ENCODE measurements around the gene RNU6-9.
"Not testable (repeated sequence)": the region's sequence is repeated elsewhere in the genome, so short reads cannot be mapped to it uniquely, and the experiment has no call there.

Gene RNU6-9

GRCh38 chr19:892894-893689 is at the start of gene RNU6-9, which contains the start of gene MED16:
RNU6-9 (plus strand) TSS chr19:893484.
MED16 (minus strand) TSS chr19:893187; CDS start chr19:891131, 2,056 bp downstream.
- DNase-seq (ENCODE audit: low read depth in 1 of 2, low spot score in 1 of 2) = peak; percentile 73 to 83

DNA sequence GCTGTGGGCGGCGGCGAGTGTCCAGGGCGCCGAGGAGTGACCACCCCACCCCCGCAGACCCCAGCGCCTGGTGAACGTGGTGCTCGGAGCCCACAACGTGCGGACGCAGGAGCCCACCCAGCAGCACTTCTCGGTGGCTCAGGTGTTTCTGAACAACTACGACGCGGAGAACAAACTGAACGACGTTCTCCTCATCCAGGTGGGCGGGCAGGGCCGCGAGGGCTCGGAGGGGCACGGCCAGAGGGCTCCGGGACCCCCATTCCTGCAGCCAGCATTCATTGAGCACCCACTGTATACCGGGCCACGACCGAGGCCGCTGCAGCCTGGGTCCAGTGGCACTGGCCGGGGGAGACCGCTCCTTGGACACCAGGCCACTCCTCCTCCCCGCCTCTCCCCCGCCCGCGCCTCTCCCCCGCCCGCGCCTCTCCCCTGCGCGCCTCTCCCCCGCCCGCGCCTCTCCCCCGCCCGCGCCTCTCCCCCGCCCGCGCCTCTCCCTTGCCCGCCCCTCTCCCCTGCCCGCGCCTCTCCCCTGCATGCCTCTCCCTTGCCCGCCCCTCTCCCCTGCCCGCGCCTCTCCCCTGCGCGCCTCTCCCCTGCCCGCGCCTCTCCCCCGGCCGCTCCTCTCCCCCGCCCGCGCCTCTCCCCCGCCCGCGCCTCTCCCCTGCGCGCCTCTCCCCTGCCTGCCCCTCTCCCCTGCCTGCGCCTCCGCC is 49.3 kb upstream of the RNU6-9 start:
- no peak for DNase-seq (ENCODE audit: low read depth in 1 of 2, low spot score in 1 of 2)

DNA sequence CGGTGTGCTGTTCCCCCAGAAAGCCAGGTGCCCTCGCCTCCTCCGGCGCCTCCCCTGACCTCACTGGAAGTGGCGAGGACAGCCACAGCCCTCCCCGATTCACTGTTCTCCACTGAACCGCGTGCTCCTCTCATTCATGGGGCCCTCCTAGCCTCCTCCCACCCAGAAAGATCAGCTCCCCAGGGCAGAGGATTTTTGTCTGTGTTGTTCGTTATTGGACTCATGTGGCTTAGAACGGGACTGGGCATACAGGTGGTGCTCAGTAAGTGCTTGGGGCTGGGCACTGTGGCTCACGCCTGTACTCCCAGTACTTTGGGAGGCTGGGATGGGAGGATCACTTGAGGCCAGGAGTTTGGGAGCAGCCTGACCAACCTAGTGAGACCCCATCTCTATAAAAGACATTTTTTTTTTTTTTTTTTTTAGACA is 48.7 kb upstream of the RNU6-9 start:
- no peak for DNase-seq (ENCODE audit: low read depth in 1 of 2, low spot score in 1 of 2)

DNA sequence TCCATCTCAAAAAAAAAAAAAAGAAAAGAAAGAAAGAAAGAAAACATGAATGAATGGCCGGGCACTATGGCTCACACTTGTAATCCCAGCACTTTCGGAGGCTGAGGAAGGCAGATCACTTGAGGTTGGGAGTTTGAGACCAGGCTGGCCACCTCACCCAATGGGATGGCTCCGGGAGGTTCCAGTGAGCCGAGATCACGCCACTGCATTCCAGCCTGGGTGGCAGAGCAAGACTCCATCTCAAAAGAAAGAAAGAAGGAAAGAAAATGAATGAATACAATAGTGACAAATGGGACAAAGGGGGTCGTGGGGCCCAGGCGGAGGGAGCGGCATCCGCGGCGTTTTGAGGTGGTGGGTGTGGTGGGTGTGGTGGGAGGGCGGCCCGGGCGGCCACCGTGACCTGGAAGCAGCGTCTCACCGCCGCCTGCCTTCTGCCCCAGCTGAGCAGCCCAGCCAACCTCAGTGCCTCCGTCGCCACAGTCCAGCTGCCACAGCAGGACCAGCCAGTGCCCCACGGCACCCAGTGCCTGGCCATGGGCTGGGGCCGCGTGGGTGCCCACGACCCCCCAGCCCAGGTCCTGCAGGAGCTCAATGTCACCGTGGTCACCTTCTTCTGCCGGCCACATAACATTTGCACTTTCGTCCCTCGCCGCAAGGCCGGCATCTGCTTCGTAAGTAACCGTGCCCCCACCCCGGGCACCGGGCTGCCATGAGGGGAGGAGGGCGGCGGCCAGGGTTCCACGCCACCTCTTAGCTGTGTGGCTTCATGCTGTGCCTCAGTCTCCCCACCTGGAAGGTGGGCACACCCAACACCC is 47.4 kb upstream of the RNU6-9 start:
- DNase-seq (ENCODE audit: low read depth in 1 of 2, low spot score in 1 of 2) = no peak

DNA sequence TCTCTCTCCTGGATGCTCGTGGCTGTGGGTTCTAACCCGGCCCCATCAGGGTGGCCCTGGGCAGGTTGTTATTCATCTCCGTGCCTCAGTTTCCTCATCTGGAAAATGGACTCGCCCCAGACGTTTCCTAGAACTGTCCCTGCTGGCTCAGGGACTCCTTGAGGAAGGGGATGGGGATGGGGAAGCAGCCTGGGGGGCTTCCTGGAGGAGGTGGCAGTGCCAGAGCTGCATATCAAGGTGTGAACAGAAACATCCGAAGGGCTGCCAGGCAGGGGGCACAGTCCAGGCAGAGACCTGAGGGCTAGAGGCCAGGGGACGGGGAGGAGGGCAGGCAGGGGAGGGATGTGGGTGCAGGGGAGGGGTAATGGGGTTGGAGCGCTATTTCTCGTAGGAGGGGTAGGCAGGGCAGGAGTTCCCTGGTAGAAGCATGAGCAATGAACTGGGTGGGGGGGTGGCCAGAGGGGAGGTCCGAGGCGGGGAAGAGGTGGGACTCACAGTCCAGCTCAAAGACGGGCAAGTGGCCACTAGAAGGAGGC is 44.8 kb upstream of the RNU6-9 start:
- DNase-seq (ENCODE audit: low read depth in 1 of 2, low spot score in 1 of 2) = no peak

DNA sequence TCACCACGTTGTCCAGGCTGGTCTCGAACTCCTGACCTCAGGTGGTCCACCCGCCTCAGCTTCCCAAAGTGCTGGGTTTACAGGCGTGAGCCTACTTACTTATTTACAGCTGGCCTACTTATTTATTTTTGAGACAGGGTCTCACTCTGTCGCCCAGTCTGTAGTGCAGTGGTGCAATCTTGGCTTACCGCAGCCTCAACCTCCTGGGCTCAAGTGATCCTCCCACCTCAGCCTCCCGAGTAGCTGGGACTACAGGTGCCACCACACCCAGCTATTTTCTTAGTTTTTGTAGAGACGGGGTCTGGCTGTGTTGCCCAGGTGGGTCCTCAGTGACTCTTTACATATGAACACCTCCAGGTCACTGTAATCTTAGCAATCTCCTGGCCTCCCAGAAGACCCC is 44.1 kb upstream of the RNU6-9 start:
- DNase-seq (ENCODE audit: low read depth in 1 of 2, low spot score in 1 of 2) = not testable (repeated sequence)

DNA sequence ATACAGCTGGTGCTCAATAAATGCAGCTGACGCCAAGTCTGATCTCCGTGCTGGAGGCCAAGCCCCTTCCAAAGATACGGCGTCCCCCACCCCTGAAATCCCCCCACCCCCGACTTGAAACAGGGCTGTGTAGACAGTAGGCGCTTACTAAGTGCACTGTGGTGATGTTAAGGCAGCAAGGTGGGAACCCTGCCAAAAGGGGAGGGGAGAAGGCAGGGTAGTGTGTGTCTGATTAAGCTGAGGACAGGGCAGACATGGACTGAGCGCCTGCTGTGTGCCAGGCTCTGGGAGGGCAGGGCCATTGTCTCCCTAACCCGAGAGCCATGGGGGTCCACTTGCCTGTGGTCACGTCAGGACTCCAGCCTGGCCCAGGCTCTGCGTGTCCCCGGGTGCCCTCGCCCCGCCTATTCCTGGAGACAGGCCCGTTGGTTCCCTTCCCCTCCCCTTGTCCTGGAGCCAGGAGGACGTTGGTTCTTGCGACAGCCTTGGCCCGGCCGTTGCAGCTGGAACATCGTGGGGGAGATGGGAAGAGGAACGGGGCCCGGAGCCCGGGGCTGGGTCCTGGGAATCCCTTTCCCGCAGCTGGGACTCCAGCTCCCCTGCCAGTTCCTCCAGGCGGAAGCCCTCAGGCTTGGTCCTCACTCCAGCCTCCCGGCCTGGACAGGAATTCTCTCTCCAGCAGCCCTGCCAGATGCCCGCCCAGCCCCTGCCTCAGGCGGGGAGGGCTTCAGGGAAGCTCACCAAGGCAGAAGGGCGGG is 42.9 kb upstream of the RNU6-9 start:
- DNase-seq (ENCODE audit: low read depth in 1 of 2, low spot score in 1 of 2) = no peak

- no peak for DNase-seq (ENCODE audit: low read depth in 1 of 2, low spot score in 1 of 2)
These were observed 42.3 kb upstream of the RNU6-9 start for GRCh38 chr19:850979-851335.

GRCh38 chr19:852136-853013 is 40.9 kb upstream of the RNU6-9 start, which contains the start of gene ELANE:
ELANE (plus strand) TSS chr19:852303; CDS start chr19:852329, 26 bp downstream.
- DNase-seq (ENCODE audit: low read depth in 1 of 2, low spot score in 1 of 2) = no peak

DNA sequence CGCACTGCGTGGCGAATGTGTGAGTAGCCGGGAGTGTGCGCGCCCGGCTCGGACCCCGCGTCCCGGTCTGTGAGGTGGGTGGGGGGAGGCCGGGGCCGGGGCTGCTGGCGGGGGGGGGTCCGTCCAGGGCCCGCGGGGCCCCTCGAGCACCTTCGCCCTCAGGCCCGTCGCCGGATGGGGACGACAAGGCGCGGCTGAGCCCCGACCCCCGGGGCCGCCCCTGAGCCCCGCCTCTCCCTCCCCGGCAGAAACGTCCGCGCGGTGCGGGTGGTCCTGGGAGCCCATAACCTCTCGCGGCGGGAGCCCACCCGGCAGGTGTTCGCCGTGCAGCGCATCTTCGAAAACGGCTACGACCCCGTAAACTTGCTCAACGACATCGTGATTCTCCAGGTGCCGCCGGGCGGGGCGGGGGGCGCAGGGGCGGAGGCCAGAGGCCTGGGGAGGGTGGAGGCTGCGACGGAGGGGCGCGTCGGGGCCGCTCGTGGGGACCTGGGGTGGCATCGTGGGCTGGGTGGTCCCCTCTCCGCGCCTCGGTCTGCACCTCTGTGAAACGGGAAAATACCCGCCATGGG is 40.2 kb upstream of the RNU6-9 start:
- no peak for DNase-seq (ENCODE audit: low read depth in 1 of 2, low spot score in 1 of 2)

DNA sequence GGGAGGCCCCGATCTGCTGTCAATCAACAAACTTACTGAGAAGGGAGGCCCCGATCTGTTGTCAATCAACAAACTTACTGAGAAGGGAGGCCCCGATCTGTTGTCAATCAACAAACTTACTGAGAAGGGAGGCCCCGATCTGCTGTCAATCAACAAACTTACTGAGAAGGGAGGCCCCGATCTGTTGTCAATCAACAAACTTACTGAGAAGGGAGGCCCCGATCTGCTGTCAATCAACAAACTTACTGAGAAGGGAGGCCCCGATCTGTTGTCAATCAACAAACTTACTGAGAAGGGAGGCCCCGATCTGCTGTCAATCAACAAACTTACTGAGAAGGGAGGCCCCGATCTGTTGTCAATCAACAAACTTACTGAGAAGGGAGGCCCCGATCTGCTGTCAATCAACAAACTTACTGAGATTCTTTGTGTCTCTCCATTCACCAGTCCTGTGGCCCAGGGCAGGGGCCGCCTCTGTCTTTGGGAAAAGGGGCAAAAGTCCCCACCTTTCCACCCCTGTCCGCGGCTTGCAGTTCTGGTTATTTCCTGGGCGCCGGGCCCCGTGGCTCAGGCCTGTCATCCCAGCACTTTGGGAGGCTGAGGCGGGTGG is 39.6 kb upstream of the RNU6-9 start:
- not testable (repeated sequence) for DNase-seq (ENCODE audit: low read depth in 1 of 2, low spot score in 1 of 2)

DNA sequence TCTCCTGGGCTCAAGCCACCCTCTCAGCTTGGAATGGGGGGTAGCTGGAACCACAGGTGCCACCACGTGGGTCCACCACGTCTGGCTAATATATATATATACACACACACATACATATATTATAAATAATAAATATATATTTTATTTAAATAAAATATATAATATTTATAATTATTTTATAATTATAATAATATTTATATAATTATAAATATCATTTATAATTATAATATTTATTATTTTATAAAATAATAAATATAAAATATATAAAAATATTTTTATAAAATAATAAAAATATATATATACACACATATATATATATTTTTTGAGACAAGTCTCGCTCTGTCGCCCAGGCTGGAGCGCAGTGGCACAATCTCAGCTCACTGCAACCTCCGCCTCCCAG is 38.7 kb upstream of the RNU6-9 start:
- no peak for DNase-seq (ENCODE audit: low read depth in 1 of 2, low spot score in 1 of 2)

GRCh38 chr19:855142-855541 is 38.1 kb upstream of the RNU6-9 start:
- DNase-seq (ENCODE audit: low read depth in 1 of 2, low spot score in 1 of 2) = no peak

GRCh38 chr19:855566-856120 is 37.6 kb upstream of the RNU6-9 start:
- no peak for DNase-seq (ENCODE audit: low read depth in 1 of 2, low spot score in 1 of 2)

GRCh38 chr19:858284-858683 is 35.0 kb upstream of the RNU6-9 start:
- no peak for DNase-seq (ENCODE audit: low read depth in 1 of 2, low spot score in 1 of 2)

GRCh38 chr19:858868-859843 is 34.1 kb upstream of the RNU6-9 start, which contains the start of gene CFD:
CFD (plus strand) TSS chr19:859664; CDS start chr19:859690, 26 bp downstream.
- DNase-seq (ENCODE audit: low read depth in 1 of 2, low spot score in 1 of 2) = no peak

DNA sequence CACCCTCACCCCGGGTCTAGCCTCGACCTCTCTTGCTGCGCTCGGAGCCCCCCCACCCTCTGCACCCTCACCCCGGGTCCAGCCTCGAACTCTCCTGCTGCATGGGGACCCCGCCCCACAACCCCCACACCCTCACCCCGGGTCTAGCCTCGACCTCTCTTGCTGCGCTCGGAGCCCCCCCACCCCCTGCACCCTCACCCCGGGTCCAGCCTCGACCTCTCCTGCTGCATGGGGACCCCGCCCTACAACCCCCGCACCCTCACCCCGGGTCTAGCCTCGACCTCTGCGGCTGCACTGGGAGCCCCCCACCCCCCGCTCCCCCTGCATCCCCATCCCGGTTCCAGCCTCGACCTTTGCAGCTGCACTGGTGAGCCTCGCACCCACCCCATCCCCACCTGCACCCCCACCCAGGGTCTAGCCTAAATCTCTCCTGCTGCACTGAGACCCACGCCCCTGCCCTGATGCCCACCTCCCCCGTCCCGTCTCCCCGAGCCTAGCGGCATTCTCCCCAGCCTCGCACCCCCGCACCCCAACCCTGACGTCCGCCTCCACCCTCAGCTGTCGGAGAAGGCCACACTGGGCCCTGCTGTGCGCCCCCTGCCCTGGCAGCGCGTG is 32.0 kb upstream of the RNU6-9 start:
- no peak for DNase-seq (ENCODE audit: low read depth in 1 of 2, low spot score in 1 of 2)
